Endothelial cell of umbilical vein (primary cell): ENCODE results near the gene CELSR1. TPM values are rescaled to one million over a fixed set of nuclear protein-coding genes. Genes with fewer than 3 reads are reported as not detected.

ENCODE experiments used
- BruUV-seq: library from RNA; stranded (reverse); fragments of 400-500 nt; replicated peaks from 2 replicates; lab custom pipeline; 2021; lab: Mats Ljungman, UMichigan
- CTCF ChIA-PET: fragments of 300-600, 350-600 bp; sonication (Branson Sonifier 250); formaldehyde crosslinking; loops from one replicate; lab custom pipeline; 2021; ENCODE audit warnings: antibody characterized with exemption, inconsistent platforms; lab: Charles Lee
- POLR2A ChIA-PET: fragments of 300-600, 350-600 bp; sonication (Branson Sonifier 250); formaldehyde crosslinking; loops from one replicate; lab custom pipeline; 2021; ENCODE audit warnings: antibody characterized with exemption, inconsistent platforms; lab: Charles Lee
- DNase-seq: peaks from one replicate; pipeline ENCODE4 v3.0.0-alpha.2; 2011; ENCODE audit warnings: low read depth, low spot score
- FAIRE-seq: peaks from 2 replicates; lab custom pipeline; 2011; peaks lifted over from hg19 to GRCh38; lab: Jason Lieb, UNC
- H2AFZ ChIP-seq: 2 replicates; pipeline ENCODE4 v1.6.0; 2012; ENCODE audit warnings: low read depth, low read length, control low read depth, inconsistent platforms
- H3K27ac ChIP-seq: 2 replicates; pipeline ENCODE4 v1.5.1; 2011; ENCODE audit warnings: low read depth, mild to moderate bottlenecking, control low read depth, low read length, moderate library complexity; ENCODE audit not compliant: insufficient read depth
- H3K27me3 ChIP-seq, 2 experiments: 2 replicates each; pipeline versions ENCODE4 v1.6.0 to v1.6.1; 2011; ENCODE audit warnings: low read length in 2 of 2, mixed read lengths in 1 of 2; ENCODE audit not compliant: control insufficient read depth in 2 of 2, insufficient read depth in 2 of 2
- H3K36me3 ChIP-seq, 2 experiments: 2 replicates in 1 of 2; 3 replicates in 1 of 2; pipeline ENCODE4 v1.5.1; 2011; ENCODE audit warnings: low read length in 2 of 2, mild to moderate bottlenecking in 1 of 2, moderate library complexity in 1 of 2; ENCODE audit not compliant: control insufficient read depth in 2 of 2, insufficient read depth in 2 of 2; ENCODE audit errors: extremely low read depth in 1 of 2
- H3K4me1 ChIP-seq: 3 replicates; pipeline ENCODE4 v1.5.1; 2011; ENCODE audit warnings: mild to moderate bottlenecking, low read length; ENCODE audit not compliant: control insufficient read depth, insufficient read depth; ENCODE audit errors: extremely low read depth
- H3K4me2 ChIP-seq: 2 replicates; pipeline ENCODE4 v1.6.1; 2011; ENCODE audit warnings: low read length, control low read depth, mixed read lengths; ENCODE audit not compliant: insufficient read depth
- H3K4me3 ChIP-seq, 3 experiments: fragments of 200-600 bp in 1 of 3; sonication (generic), shearing (Covaris generic) in 1 of 3; replicated peaks in 1 of 3; 2 replicates each; pipeline ENCODE4 v1.5.1; 2011 to 2016; ENCODE audit warnings: control low read depth in 3 of 3, low read length in 3 of 3, mild to moderate bottlenecking in 2 of 3, inconsistent platforms in 1 of 3, low read depth in 1 of 3, moderate library complexity in 1 of 3; ENCODE audit not compliant: insufficient read depth in 1 of 3
- H3K79me2 ChIP-seq: 2 replicates; pipeline ENCODE4 v1.6.0; 2012; ENCODE audit warnings: low read length, inconsistent platforms; ENCODE audit not compliant: control insufficient read depth, insufficient read depth
- H3K9ac ChIP-seq: replicated peaks from 2 replicates; pipeline ENCODE3; 2011; ENCODE audit warnings: low read length, control low read depth; ENCODE audit not compliant: insufficient read depth; ENCODE audit errors: extremely low read depth
- H3K9me1 ChIP-seq: replicated peaks from 3 replicates; pipeline ENCODE4 v1.6.0; 2011; ENCODE audit warnings: mild to moderate bottlenecking, low read length; ENCODE audit not compliant: control insufficient read depth, insufficient read depth; ENCODE audit errors: extremely low read depth
- H3K9me3 ChIP-seq: replicated peaks from 2 replicates; pipeline ENCODE4 v1.5.1; 2012; ENCODE audit warnings: low read length, inconsistent platforms; ENCODE audit not compliant: control insufficient read depth, insufficient read depth
- H4K20me1 ChIP-seq: replicated peaks from 2 replicates; pipeline ENCODE3; 2011; ENCODE audit warnings: mild to moderate bottlenecking, low read length; ENCODE audit not compliant: control insufficient read depth, insufficient read depth; ENCODE audit errors: extremely low read depth
- EZH2 ChIP-seq: IDR thresholded peaks from 2 replicates; pipeline ENCODE4 v1.6.1; 2012; ENCODE audit warnings: borderline replicate concordance, low read depth, mild to moderate bottlenecking, moderate library complexity, low read length, inconsistent platforms; ENCODE audit not compliant: severe bottlenecking
- FOS ChIP-seq: IDR thresholded peaks from 2 replicates; pipeline ENCODE4 v1.6.1; 2011; ENCODE audit warnings: mild to moderate bottlenecking, low read length, moderate library complexity, borderline replicate concordance; ENCODE audit not compliant: insufficient read depth
- GATA2 ChIP-seq: IDR thresholded peaks from 2 replicates; pipeline ENCODE4 v1.7.0; 2011; ENCODE audit warnings: low read depth, mild to moderate bottlenecking, moderate library complexity, mixed read lengths, low read length; ENCODE audit not compliant: insufficient read length, insufficient read depth
- JUN ChIP-seq: IDR thresholded peaks from 2 replicates; pipeline ENCODE4 v1.6.1; 2011; ENCODE audit warnings: borderline replicate concordance, low read depth; ENCODE audit not compliant: insufficient read length, insufficient read depth
- MYC ChIP-seq: IDR thresholded peaks from one replicate; pipeline ENCODE4 v1.6.1; 2011; ENCODE audit warnings: mild to moderate bottlenecking, low read depth, low read length
- POLR2A ChIP-seq: IDR thresholded peaks from 2 replicates; pipeline ENCODE4 v1.6.1; 2012; ENCODE audit warnings: low read depth, mild to moderate bottlenecking, control low read depth, low read length
- POLR2AphosphoS5 ChIP-seq: IDR thresholded peaks from 2 replicates; pipeline ENCODE4 v1.6.1; 2012; ENCODE audit warnings: low read depth, mild to moderate bottlenecking, control low read depth, low read length, moderate library complexity; ENCODE audit not compliant: insufficient read depth
- dilution Hi-C: fragments of 300-500 bp; cut with MboI; formaldehyde crosslinking; loops from one replicate; pipeline ENCODE4 v1.15.0; 2019; ENCODE audit warnings: low sequenced_read_pairs; ENCODE audit not compliant: extremely low pct_ligation_motif_present
- intact Hi-C: fragments of 100-400 bp; cut with micrococcal nuclease; formaldehyde crosslinking; loops from one replicate; pipeline ENCODE4 v1.10.0; 2022
- polyA plus RNA-seq, 4 experiments: library from polyadenylated mRNA; depleted of rRNA in 3 of 4; stranded (reverse) in 3 of 4; unstranded in 1 of 4; fragments of >200 nt; gene quantifications; 2 replicates each; pipeline versions ENCODE4 v1.2.1 to v1.2.3, GENCODE V29; 2011 to 2012; ENCODE audit warnings: missing spikeins in 1 of 4
- total RNA-seq: library from RNA; stranded (reverse); gene quantifications from 2 replicates; pipeline ENCODE4 v1.2.3, GENCODE V29; 2021
- TF ChIP-seq, protein P1 (sequence below), 2 donors: IDR thresholded peaks; 1 replicate in 1 of 2; 2 replicates in 1 of 2; pipeline ENCODE4 v1.5.1; 2011; ENCODE audit warnings: low read length in 2 of 2, mild to moderate bottlenecking in 2 of 2, moderate library complexity in 2 of 2, control low read depth in 1 of 2, inconsistent platforms in 1 of 2, low read depth in 1 of 2; ENCODE audit not compliant: insufficient read depth in 1 of 2; ENCODE audit errors: extremely low read depth in 1 of 2
- TF ChIP-seq, protein P2 (sequence below): IDR thresholded peaks from 2 replicates; pipeline ENCODE4 v1.6.1; 2011; ENCODE audit not compliant: insufficient read depth, insufficient read length

CELSR1 gene
- total and polyA plus RNA-seq, 2 donors (not counting 3 experiments of a cell fraction or from before 2014, with no cell fraction given) = 3.7 to 5.4 TPM

DNA sequence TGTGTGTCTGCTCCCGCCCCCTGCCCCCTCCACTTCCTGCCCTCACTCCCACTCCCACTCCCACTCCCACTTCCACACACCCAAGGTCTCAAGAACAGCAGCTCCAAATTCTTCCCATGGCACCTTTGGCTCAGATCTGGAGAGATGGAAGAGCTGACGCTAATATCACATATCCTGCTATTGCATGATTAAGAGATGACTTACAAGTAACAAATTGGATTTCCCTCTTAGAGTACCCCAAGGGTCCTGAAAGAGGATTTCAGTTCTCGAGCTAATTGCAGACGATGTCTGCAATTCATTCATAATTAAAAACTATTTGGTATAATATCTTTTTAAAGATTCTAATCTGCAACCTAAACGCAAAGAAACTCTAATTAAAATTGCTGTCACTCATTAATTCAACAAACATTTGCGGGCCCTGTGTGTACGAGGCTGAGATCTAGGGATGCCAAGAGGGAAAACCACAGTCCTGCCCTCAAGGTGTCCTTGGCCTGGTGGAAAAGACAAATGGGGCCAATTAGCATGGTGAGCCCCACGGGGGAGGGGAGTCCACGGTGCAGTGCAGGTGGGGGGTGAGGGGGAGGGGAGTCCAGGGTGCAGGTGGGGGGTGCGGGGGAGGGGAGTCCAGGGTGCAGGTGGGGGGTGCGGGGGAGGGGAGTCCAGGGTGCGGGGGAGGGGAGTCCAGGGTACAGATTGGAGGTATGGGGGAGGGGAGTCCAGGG lies 50.3 kb downstream of the CELSR1 start:
- dilution Hi-C loops (no loop called here), intact Hi-C loops (no loop called here)
- Histone ChIP-seq H3K27me3 (no peaks in the 10 kb centered on the region), H2AFZ (no peak overlapping the region), H3K9ac (no peak overlapping the region), H3K9me1 (no peaks in the 10 kb centered on the region), H3K9me3 (no peaks in the 10 kb centered on the region), H3K4me2 (no peak overlapping the region), H3K79me2 (no peaks in the 10 kb centered on the region), H3K36me3 (no peaks in the 10 kb centered on the region), H3K27ac (no peak overlapping the region), H3K4me1 (no peaks in the 10 kb centered on the region), H4K20me1 (no peaks in the 10 kb centered on the region), H3K4me3 (no peak overlapping the region)
- DNase-seq (no peak), FAIRE-seq (no peak)
- TF ChIP-seq GATA2 = no peak
- TF ChIP-seq MYC = no peak
- no peak for TF ChIP-seq FOS
- TF ChIP-seq, protein P1, sequence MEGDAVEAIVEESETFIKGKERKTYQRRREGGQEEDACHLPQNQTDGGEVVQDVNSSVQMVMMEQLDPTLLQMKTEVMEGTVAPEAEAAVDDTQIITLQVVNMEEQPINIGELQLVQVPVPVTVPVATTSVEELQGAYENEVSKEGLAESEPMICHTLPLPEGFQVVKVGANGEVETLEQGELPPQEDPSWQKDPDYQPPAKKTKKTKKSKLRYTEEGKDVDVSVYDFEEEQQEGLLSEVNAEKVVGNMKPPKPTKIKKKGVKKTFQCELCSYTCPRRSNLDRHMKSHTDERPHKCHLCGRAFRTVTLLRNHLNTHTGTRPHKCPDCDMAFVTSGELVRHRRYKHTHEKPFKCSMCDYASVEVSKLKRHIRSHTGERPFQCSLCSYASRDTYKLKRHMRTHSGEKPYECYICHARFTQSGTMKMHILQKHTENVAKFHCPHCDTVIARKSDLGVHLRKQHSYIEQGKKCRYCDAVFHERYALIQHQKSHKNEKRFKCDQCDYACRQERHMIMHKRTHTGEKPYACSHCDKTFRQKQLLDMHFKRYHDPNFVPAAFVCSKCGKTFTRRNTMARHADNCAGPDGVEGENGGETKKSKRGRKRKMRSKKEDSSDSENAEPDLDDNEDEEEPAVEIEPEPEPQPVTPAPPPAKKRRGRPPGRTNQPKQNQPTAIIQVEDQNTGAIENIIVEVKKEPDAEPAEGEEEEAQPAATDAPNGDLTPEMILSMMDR (IDR thresholded peaks at IDR 0.05; ENCODE audit: extremely low read depth in 1 of 2, insufficient read depth in 1 of 2, low read depth in 1 of 2, low read length in 2 of 2) = no peak
- TF ChIP-seq, protein P2, sequence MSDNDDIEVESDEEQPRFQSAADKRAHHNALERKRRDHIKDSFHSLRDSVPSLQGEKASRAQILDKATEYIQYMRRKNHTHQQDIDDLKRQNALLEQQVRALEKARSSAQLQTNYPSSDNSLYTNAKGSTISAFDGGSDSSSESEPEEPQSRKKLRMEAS = no peak
- no peak for TF ChIP-seq POLR2A
- TF ChIP-seq JUN = no peak
- no peak for TF ChIP-seq EZH2
- TF ChIP-seq POLR2AphosphoS5 = no peak
- POLR2A ChIA-PET = interaction anchor here (0.6 kb wide), 1 partner anchor 849 kb away, joined by 3 read pairs; no protein-coding TSS in a partner anchor
- BruUV-seq = no TSS peak
- CTCF ChIA-PET = interaction anchor here (0.8 kb wide), 1 partner anchor 17 kb away, joined by 3 read pairs; no protein-coding TSS in a partner anchor
